Suppressor macrophage treated with lipopolysaccharide for 1 hour (primary cell): ENCODE results near the gene ANO2.

Source experiments
- DNase-seq, 3 donors: peaks; one replicate each; pipeline ENCODE4 v3.0.0-alpha.2; 2020 to 2022

Gene ANO2

DNA sequence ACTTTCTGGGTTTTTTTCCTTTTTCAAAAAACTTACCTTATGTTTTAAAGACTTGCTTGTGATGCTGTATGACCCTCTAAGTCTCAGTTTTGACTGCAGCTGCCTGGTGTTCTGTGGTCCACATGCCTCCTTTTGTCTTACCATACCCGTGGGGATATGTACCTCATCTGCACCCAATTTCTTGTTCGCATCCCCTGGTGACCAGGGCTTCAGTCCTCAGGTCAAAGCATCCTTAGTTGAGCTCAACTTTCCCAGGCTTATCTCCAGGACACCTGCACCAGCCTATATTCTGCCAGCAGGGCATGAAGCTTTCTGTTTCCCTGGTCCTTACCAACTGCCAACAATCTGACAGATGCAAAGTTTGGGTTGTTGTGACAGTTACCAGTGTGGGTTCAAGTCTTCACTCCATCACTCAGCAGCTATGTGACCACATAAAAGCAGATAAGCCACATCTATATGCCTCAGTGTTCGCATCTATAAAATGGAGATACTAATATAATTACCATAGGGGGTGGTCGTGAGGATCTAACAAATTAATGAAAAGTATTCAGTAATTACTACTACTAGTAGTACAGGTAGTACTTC is 419.2 kb downstream of the ANO2 start:
- DNase-seq: no peak

- no peak for DNase-seq
Observed at GRCh38 chr12:5524769-5525436, 420.2 kb downstream of the ANO2 start.

DNA sequence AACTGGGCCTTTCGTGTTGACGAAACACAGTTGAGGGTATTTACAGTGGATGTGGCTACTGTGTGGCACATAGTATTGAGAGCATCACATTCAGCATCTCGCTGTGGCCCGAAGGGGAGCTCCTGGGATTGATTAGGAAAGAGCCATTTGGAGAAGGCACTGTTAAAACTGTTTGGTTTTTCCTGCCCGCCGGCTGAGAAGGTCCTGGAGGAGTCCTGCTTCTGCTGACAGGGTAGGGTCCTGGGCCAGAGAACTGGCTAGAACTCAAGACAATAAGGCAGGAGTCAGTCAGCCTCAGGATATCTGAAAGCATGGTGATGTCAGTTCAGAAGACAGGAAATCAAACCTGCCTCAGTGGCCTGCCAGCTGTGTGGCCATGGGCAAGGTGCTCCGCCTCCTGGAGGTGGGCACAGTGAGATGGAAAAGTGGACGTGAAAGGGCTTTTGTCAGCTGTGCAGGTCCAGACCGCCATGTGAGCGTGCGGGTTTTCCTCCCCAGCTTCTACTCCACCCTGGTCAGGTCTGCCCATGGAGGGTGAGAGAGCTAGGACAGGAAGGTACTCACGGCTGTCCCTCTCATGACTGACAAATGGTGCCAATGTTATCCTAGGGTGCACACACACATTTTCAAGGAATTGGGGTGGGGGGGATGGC is 420.8 kb downstream of the ANO2 start:
- no peak for DNase-seq

- DNase-seq: no peak
Observed at GRCh38 chr12:5523396-5524115, 421.5 kb downstream of the ANO2 start.

DNA sequence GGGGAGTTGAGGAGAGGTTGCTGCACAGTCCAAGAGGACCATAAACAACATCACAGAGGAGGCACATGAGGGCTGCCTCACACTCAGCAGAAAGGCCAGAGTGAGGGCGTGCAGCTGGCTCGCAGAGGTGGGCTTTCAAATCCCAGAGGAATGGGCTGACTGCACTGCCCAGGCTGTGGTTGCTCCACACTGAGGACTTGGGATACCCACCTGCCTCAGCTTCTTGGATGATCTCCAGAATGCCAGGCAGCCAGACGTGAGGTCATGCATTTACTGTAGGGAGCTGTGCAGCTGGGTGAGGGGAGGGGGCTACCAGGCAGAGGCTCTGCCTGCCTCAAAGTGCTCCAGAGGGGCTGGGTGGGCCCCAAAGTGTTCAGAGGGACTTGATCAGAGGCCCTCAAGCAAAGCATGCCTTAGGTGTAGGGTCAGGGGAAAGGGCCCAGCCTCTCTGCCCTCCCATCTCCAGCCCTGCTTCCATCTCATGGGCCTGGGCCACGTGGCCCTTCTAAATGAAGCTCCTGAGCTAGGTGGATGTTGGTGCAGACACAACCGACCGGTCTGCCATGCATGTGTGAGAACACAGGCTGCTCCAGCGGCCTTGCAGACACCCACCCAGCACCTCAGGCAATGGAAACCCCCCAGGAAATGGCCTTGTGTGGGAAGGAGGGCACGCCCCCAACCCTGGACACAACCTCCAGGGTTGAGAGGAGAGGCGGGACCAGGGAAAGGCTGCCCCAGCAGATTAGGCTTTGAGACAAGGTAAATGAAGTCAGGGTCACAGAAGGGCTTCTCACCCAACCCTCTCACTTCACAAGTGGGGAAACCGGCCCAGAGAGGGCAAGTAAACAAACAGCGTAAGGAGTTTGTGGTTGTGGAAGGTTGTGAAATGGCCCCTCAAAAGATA is 422.4 kb downstream of the ANO2 start:
- DNase-seq: no peak

GRCh38 chr12:5521456-5522325 is 423.4 kb downstream of the ANO2 start:
- no peak for DNase-seq

DNA sequence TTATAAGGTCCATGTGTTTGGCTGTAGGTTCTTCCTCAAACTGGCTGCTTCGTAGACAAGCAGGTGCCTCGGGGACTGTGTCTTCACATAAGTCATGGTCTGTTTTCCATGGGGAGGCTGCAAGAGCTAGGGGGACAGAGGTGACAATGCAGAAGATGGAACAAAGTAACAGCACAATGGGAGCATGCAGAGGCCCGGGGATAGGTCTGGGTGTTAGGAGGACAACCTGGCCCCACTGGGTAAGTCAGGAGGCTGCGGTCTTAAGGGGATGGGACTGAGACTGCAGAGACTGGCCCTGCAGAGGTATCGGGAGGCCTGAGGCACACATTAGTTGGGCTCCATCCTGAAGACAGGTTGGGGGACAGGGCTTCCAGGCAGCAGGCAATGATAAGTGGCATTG is 424.2 kb downstream of the ANO2 start:
- no peak for DNase-seq

DNA sequence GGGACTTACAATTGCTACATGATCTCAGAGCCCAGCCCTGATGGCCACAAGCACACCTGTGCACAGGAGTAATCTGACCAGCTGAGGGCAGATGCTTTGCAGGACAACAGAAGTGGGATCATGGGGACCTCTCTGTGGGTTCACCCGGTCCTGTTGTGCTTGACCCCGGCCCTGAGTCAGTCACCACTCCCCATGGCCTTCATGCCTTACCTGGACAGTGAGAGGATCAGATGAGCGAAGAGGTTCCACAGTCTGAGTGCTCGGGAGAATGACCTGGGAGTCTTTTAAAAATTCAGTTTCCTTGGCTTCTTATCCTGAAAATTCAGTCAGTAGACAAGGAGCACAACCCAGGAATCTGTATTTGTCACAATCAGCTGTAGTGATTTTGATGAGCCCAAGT is 425.0 kb downstream of the ANO2 start:
- DNase-seq: no peak

- DNase-seq: no peak
Observed at GRCh38 chr12:5518584-5519365, 426.3 kb downstream of the ANO2 start.

GRCh38 chr12:5516371-5517241 is 428.5 kb downstream of the ANO2 start:
- no peak for DNase-seq

- no peak for DNase-seq
Observed at GRCh38 chr12:5515458-5515857, 429.6 kb downstream of the ANO2 start.

DNA sequence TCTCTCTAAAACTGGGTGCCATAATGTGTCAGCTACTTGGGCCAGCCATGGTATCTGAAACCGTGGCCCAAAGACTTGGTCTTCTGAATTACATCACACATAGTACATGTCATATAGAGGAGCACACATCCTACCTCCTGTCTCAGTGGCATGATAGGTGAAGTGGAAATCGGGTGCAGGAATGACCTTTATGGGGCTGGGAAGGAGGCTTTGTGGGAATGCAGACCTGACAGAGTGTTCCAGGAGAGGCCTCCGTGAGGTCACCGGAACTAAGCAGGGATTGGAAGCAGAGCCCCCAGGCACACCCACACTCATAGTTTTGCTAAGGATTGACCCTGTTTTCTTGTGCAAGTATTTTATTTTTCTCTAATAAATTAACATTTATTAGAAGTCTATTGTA is 430.5 kb downstream of the ANO2 start:
- no peak for DNase-seq

DNA sequence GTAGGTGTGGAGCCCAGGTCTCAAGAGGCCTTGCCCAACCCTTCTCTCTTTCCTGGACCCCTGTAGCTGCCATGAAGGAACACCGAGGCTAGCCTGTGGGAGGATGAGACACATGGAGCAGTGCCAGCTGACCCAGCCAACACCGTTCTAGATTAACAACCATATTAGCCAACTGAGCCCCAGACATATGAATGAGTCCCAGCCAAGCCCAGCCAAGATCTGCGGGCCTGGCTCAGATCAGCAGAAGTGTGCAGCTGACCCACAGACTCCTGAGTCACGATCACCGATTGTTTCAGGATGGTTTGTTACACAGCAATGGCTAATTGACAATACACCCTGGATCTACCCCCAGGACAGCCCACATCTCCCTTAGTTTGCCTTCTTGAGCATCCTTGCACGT is 431.0 kb downstream of the ANO2 start:
- DNase-seq: no peak

- no peak for DNase-seq
Observed at GRCh38 chr12:5513406-5513805, 431.7 kb downstream of the ANO2 start.
